Colonic mucosa (tissue), 4 donors: ENCODE data around the gene KDELR3. TPM values are rescaled to one million over a fixed set of nuclear protein-coding genes. Genes with fewer than 3 reads are reported as not detected.

Experiments
- DNase-seq: peaks from one replicate; pipeline ENCODE4 v3.0.0-alpha.2; 2020
- H3K27ac ChIP-seq: fragments of 200-600 bp; one replicate; pipeline ENCODE4 v1.8.0; 2021
- H3K27me3 ChIP-seq: fragments of 200-600 bp; one replicate; pipeline ENCODE4 v1.8.0; 2021
- H3K36me3 ChIP-seq: fragments of 200-600 bp; one replicate; pipeline ENCODE4 v1.8.0; 2021
- H3K4me1 ChIP-seq: fragments of 200-600 bp; one replicate; pipeline ENCODE4 v1.8.0; 2021; ENCODE audit warnings: mild to moderate bottlenecking
- H3K4me3 ChIP-seq: fragments of 200-600 bp; one replicate; pipeline ENCODE4 v1.8.0; 2021
- H3K9ac ChIP-seq, 2 donors: one replicate each; pipeline ENCODE4 v1.7.0; 2013; ENCODE audit warnings: control low read depth in 2 of 2, low read depth in 2 of 2, low read length in 2 of 2
- H3K9me3 ChIP-seq: fragments of 200-600 bp; one replicate; pipeline ENCODE4 v1.8.0; 2021
- intact Hi-C: fragments of 100-400 bp; cut with DNase I; formaldehyde crosslinking; loops from one replicate; pipeline ENCODE4 v1.14.1; 2022
- total RNA-seq, 2 donors: library from RNA; stranded (reverse); fragmentation: NEBNext Ultra II Directional in 1 of 2; extraction: Animal tissue kit (Norgen Biotek cat#: 25700) in 1 of 2; gene quantifications; one replicate each; pipeline ENCODE4 v1.2.1, GENCODE V29; 2021
- TF ChIP-seq, protein P1 (sequence below): fragments of 200-600 bp; IDR thresholded peaks from one replicate; pipeline ENCODE4 v1.8.0; 2022; ENCODE audit warnings: antibody characterized with exemption, mild to moderate bottlenecking
- donor health status: healthy.
- donor health status: DM: no; HTN: no; CAD: no.
- donor health status: DM: no; HTN: no; CAD: no.

Gene KDELR3
- total RNA-seq, 2 donors from 2014 or later: 26.7 to 29.1 TPM

DNA sequence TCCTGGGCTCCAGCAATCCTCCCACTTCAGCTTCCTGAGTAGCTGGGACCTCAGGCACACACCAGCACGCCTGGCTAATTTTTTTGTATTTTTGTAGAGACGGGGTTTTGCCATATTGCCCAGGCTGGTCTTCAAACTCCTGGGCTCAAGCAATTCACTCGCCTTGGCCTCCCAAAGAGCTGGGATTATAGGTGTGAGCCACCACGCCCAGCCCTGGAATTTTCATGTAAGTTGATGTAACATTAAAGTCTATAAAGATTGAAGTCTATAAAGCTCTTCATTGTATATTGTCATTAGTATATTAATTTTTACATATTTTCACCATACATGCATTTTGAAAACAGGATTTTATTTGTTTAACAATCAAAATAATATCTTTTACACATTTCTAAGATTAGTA is 50.7 kb downstream of the KDELR3 start:
- no peaks in the 10 kb centered on the region for H3K4me1 ChIP-seq
- H3K9ac ChIP-seq: no peak overlapping the region
- no peak overlapping the region for H3K4me3 ChIP-seq
- H3K27me3 ChIP-seq: no peaks in the 10 kb centered on the region
- DNase-seq: peak; percentile 26
- H3K36me3 ChIP-seq: no peaks in the 10 kb centered on the region
- H3K27ac ChIP-seq: no peak overlapping the region
- intact Hi-C loops: no loop called here
- no peaks in the 10 kb centered on the region for H3K9me3 ChIP-seq
- TF ChIP-seq, protein P1, sequence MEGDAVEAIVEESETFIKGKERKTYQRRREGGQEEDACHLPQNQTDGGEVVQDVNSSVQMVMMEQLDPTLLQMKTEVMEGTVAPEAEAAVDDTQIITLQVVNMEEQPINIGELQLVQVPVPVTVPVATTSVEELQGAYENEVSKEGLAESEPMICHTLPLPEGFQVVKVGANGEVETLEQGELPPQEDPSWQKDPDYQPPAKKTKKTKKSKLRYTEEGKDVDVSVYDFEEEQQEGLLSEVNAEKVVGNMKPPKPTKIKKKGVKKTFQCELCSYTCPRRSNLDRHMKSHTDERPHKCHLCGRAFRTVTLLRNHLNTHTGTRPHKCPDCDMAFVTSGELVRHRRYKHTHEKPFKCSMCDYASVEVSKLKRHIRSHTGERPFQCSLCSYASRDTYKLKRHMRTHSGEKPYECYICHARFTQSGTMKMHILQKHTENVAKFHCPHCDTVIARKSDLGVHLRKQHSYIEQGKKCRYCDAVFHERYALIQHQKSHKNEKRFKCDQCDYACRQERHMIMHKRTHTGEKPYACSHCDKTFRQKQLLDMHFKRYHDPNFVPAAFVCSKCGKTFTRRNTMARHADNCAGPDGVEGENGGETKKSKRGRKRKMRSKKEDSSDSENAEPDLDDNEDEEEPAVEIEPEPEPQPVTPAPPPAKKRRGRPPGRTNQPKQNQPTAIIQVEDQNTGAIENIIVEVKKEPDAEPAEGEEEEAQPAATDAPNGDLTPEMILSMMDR: no peak

DNA sequence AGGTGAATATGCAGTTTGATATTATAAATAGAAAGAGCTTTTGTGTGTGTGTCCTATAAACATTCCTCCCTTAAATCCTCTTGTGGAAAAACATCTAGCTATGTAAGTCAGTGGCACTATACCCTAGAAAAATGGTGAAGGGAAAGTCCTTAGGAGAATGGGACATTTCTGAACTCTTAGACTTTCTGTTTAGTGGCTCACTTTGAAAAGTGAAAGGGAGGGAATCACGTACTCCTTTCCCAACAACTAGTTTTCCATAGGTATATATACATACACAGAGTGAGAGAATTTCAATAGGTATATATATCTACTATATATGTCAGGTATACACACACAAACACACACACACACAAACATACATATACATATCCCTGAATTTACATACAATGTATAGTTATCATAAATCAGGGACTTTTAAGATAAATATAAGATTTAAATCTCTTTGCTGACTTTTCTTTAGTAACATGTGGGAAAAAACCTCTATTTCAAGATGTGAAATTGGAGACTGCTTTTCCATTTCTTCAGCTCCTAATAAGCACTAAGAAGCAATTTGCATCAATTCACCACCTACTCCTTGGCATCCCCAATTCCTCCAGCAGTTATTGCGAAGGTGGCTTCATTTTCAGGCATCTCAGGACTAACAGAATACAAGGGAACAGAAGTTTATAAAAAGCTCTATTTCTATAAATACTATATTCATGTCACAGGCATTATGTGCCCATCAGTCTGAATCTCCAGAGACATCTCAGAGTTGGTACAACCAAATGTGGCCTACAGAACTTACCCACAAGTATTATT is 51.8 kb downstream of the KDELR3 start:
- TF ChIP-seq, protein P1: no peak
- no peaks in the 10 kb centered on the region for H3K36me3 ChIP-seq
- no peak overlapping the region for H3K4me3 ChIP-seq
- no peak overlapping the region for H3K9ac ChIP-seq
- DNase-seq: no peak
- no peaks in the 10 kb centered on the region for H3K4me1 ChIP-seq
- intact Hi-C loops: no loop called here
- no peaks in the 10 kb centered on the region for H3K9me3 ChIP-seq
- no peak overlapping the region for H3K27ac ChIP-seq
- no peaks in the 10 kb centered on the region for H3K27me3 ChIP-seq

DNA sequence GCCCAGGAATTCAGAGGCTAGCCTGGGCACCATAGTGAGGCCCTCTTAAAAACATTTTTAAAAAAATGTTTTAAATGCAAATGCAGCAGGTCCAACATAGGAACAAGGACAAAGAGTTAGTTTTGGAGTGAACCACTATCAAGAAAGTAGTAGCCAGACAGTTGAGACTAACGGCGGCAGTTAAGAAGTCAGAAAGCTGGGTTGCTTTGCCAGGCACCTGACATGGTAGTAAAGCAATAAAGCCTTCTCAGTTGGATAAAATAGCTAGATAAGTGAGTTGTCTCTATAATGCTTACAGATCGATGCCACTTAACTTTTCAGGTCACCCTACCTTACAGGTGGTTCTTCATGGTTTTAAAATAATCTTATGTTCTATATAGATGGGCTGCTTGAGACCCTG is 55.1 kb downstream of the KDELR3 start:
- no peaks in the 10 kb centered on the region for H3K27me3 ChIP-seq
- H3K9ac ChIP-seq: no peak overlapping the region
- TF ChIP-seq, protein P1: no peak
- intact Hi-C loops: no loop called here
- no peak overlapping the region for H3K4me3 ChIP-seq
- no peak for DNase-seq
- no peaks in the 10 kb centered on the region for H3K36me3 ChIP-seq
- H3K4me1 ChIP-seq: no peaks in the 10 kb centered on the region
- no peak overlapping the region for H3K27ac ChIP-seq
- no peaks in the 10 kb centered on the region for H3K9me3 ChIP-seq

DNA sequence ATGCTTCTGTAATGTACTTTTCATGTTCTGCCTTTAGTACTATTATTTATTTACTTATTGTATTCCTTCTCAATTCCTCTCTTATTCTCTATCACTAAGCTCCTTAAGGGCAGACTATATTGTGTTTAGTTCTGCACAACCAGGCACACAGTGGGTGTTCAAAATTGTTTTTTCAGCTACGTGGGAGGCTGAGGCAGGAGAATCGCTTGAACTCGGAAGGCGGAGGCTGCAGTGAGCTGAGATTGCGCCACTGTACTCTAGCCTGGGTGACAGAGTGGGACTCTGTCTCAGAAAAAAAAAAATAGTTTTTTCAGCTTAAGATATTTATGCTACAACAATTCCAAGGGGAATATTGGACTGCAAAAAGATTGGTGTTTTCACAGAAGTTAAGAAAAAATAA is 55.6 kb downstream of the KDELR3 start:
- no peak for DNase-seq
- no peak overlapping the region for H3K4me3 ChIP-seq
- no peak overlapping the region for H3K27ac ChIP-seq
- TF ChIP-seq, protein P1: no peak
- intact Hi-C loops: no loop called here
- H3K9ac ChIP-seq: no peak overlapping the region
- no peaks in the 10 kb centered on the region for H3K36me3 ChIP-seq
- H3K9me3 ChIP-seq: no peaks in the 10 kb centered on the region
- H3K27me3 ChIP-seq: no peaks in the 10 kb centered on the region
- no peaks in the 10 kb centered on the region for H3K4me1 ChIP-seq

DNA sequence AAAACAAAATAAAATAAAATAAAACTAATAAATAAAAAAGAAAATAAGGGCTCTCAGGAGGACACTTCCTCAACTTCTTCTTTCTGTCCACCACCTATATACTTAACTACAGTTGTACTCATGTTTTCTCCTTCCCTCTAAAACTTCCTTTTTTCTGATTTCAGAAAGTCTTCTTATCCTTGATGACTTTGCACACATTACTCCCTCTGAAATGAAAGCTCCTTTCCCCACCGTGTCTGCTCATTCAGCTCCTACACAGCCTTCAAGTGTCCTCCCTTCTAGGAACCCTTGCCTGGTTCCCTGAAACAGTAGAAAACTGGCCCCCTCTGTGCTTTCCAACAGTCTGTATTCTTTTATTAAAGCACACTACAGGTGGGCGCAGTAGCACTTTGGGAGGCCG is 56.5 kb downstream of the KDELR3 start:
- TF ChIP-seq, protein P1: no peak
- intact Hi-C loops: no loop called here
- no peak overlapping the region for H3K9ac ChIP-seq
- no peaks in the 10 kb centered on the region for H3K4me1 ChIP-seq
- no peaks in the 10 kb centered on the region for H3K36me3 ChIP-seq
- no peak overlapping the region for H3K4me3 ChIP-seq
- DNase-seq: no peak
- no peaks in the 10 kb centered on the region for H3K9me3 ChIP-seq
- no peaks in the 10 kb centered on the region for H3K27me3 ChIP-seq
- no peak overlapping the region for H3K27ac ChIP-seq
